KBM-7 (cell line): ENCODE measurements around the gene TEX11.
"Not testable (repeated sequence)": the region's sequence is repeated elsewhere in the genome, so short reads cannot be mapped to it uniquely, and the experiment has no call there.

Experiments used
- DNase-seq: peaks from one replicate; pipeline ENCODE4 v3.0.0-alpha.2; 2015
- in situ Hi-C: fragments of 300-500 bp; cut with MboI; formaldehyde crosslinking; loops from 2 replicates; pipeline ENCODE4 v1.14.3; 2020; ENCODE audit warnings: low sequenced_read_pairs, low pct_unique_long_range_greater_than_20kb, mixed read lengths

TEX11 gene

DNA sequence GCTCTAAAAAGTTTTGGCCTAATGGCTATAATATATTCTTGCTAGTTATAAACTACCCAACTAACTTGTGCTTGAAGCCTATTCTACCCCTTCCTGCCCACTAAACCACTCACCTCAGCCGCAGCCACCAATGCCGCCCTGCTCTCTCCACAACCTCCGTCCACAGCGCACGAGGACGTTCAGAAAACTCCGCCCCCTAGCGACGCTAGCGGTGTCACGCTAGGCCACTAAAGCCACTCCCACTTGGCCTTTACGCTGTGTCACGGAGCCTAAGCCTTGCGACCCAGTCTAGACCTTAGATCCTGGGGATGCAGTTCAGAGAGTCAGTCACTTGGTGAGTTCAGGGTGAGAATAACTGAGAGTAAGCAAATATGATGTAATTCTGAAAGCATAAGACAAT is at the start of gene TEX11:
TEX11 (minus strand) TSS at position 171 of the 400 bp plus-strand sequence. CDS start 922 bp downstream, outside the sequence.
- in situ Hi-C loops = no loop called here
- DNase-seq = no peak

DNA sequence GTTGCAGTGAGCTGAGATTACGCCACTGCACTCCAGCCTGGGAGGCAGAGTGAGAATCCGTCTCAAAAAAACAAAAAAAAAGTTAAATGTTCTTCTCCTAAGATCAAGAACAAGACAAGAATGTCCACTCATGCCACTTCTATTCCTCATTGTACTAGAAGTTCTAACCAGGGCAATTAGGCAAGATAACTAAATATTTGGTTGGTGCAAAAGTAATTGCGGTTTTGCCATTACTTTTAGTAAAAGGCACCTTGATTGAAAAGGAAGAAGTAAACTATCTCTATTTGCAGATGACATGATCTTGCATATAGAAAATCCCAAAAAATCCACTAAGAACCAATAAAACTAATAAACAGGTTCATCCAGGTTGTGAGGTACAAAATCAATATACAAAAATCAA is 46.4 kb upstream of the TEX11 start:
- DNase-seq = no peak

DNA sequence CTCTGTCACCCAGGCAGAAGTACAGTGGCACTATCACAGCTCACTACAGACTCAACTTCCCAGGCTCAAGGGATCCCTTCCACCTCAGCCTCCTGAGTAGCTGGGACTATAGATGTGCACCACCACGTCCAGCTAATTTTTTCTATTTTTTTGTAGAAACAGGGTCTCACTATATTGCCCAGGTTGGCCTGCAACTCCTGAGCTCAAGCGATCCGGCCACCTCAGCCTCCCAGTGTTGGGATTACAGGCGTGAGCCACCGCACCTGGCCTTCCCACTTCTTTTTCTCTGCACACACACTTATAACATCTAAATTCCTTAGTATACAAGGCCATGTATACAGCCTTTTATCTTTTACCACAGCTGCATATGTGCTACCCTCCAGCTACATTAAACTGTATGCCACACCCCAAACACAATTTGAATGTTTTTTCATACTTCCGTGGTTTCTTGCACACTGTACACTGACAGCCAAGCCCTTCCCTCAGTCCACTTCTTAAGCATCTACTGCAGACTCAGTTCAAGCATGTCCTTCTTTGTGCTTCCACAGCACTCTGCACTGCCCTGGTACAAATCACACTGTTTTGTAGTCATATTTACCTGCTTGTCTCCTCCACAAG is 15.9 kb upstream of the TEX11 start:
- no peak for DNase-seq
- in situ Hi-C loops = no loop called here

More for the DNA sequence above, 46.4 kb upstream of the TEX11 start:
- in situ Hi-C loops = loop anchor here (25.0 kb wide), 1 partner anchor 193 kb away; no protein-coding TSS in a partner anchor

DNA sequence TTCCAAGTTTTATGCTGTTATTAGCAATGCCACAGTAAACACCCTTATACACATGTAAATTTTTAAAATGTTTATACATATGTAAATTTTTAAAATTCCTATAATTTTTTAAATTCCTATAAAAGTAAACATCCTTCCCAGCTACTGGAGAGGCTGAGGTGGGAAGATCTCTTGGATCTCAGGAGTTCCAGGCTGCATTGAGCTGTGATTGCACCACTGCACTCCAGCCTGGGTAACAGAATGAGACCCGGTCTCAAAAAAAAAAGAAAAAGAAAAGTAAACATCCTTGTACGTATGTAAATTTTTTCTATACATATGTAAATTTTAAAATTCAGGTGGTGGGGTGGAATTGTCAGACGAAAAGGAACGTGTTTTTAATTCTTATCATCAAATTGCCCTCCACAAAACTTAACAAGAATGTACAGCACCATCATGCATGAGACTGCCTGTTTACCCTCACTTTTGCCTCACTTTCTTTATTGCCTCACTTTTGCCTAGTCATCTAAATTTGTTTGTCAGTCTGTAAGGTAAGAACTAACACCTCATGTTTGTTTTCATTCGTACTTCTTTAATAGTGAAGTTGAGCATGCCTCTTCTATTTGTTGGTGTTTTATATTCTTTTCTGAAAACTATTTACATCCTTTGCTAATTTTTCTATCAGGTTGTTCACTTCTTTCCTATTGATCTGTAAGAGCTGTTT is 14.4 kb upstream of the TEX11 start:
- in situ Hi-C loops = no loop called here
- DNase-seq = no peak

DNA sequence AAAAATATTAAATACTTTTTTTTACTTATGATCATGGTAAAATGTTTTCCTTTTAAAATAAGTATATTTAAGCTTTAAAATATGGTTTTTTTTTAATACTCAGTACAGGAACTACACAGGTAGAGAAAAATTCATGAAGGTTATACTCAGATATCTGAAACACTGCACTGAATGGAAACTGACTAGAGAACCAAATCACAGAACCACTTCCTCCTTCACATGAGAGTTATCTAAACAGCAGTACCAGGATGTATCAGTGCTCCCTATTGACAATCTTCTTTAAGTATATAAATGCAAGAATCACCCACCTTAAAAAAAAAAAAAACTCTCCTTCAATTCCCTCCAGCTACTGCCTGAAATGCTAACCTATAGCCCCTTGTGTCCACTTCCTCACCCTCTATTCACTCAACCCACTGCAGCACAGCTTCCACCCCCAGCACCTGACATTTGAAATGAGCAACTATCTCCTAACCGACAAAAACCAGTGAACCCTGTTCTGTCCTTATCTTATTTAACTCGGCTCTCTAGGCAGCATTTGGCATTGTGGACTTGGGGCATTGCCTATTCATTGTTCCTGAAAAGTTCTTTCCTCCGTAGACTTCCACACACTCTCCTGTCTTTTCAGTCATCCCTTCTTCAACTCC is 13.3 kb upstream of the TEX11 start:
- DNase-seq = no peak
- in situ Hi-C loops = no loop called here

DNA sequence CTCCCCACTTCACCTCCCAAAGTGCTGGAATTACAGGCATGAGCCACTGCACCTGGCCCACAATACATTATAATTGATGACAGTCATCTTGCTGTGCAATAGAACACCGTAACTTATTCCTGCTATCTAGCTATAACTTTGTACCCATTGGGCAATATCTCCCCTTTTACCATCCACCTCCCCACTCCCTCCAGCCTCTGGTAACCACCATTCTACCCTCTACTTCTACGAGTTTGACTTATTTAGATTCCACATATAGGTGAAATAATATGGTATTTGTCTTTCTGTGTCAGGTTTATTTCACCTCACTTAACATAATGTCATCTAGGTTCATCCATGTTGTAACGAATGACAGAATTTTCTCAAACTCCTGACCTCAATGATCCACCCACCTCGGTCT is 8.2 kb upstream of the TEX11 start:
- in situ Hi-C loops = no loop called here
- peak; percentile 54 for DNase-seq

DNA sequence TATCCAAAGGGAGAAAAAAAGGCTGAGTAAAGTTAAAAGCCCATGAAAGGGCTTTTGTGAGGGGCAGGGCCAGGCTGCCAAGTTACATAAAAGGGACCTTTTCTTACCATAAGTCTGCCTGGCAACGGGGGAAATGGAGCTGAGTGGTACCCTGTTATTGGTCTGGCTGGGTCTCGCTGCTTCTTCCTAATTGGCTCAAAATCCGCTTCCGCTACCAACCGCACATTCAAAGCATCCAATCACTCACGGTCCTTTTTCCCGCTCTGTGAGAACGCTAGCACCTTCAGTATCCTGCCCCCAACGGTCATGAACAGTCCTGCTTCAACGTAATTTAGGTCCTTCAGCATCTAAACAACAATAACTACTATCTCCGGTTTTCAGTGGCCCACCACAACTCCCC is 611 bp downstream of the TEX11 start:
- no peak for DNase-seq
- in situ Hi-C loops = no loop called here

DNA sequence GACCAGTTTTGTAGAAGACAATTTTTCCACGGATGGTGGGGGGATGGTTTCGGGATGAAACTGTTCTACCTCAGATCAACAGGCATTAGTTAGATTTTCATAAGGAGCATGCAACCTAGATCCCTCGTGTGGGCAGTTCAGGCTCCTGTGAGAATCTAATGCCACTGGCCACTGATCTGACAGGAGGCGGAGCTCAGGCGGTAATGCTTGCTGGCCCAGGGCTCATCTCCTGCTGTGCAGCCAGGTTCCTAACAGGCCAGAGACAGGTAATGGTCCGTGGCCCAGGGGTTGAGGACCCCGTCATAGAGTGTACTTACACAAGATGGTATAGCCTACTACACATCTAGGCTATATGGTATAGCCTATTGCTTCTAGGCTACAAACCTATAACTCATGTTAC is 7.0 kb downstream of the TEX11 start:
- DNase-seq = no peak
- in situ Hi-C loops = no loop called here

DNA sequence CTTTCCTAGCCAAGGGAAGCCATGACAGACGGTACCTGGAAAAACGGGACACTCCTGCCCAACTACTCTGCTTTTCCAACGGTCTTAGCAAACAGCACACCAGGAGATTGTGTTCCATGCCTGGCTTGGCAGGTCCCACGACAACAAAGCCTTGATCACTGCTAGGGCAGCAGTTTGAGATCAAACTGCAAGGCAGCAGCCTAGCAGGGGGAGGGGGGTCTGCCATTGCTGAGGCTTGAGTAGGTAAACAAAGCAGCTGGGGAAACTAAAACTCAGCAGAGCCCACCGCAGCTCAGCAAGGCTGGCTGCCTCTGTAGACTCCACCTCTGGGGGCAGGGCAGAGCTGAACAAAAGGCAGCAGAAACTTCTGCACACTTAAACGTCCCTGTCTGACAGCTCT is 18.1 kb downstream of the TEX11 start:
- DNase-seq, in situ Hi-C loops: not testable (repeated sequence)

DNA sequence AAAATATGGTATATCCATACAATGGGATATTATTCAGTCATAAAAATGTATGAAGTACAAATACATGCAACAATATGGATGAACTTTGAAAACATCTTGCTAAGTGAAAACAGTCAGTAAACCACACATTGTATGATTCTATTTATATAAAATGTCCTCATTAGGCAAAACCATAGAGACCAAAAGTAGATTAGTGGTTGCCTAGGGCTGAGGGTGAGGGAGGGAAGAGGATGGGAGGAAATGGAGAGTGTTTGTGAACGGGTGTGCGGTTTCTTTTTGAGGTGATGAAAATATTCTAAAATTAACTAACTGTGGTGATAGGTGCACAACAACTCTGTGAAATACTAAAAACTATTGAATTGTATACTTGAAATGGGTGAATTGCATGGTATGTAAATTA is 29.6 kb downstream of the TEX11 start:
- peak; percentile 2 for DNase-seq
- in situ Hi-C loops = no loop called here

DNA sequence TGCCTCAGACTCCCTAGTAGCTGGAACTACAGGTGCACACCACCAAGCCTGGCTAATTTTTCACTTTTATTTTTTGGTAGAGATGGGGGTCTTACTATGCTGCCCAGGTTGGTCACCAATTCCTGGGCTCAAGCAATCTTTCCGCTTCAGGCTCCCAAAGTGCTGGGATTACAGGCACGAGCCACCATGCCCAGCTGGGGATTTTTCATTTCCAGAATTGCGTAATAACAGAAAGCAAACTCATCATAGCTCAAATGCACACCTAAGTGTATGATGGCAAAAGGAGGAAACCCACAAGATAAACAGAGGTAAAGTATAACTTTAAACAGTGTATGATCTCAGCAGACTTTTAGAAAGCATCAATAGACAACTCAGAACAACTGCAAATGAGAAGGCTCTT is 56.2 kb downstream of the TEX11 start:
- DNase-seq = no peak
- in situ Hi-C loops = no loop called here

DNA sequence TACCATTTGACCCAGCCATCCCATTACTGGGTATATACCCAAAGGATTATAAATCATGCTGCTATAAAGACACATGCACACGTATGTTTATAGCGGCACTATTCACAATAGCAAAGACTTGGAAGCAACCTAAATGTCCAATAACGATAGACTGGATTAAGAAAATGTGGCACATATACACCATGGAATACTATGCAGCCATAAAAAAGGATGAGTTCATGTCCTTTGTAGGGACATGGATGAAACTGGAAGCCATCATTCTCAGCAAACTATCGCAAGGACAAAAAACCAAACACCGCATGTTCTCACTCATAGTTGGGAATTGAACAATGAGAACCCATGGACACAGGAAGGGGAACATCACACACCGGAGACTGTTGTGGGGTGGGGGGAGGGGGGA is 64.4 kb downstream of the TEX11 start:
- DNase-seq, in situ Hi-C loops: not testable (repeated sequence)

DNA sequence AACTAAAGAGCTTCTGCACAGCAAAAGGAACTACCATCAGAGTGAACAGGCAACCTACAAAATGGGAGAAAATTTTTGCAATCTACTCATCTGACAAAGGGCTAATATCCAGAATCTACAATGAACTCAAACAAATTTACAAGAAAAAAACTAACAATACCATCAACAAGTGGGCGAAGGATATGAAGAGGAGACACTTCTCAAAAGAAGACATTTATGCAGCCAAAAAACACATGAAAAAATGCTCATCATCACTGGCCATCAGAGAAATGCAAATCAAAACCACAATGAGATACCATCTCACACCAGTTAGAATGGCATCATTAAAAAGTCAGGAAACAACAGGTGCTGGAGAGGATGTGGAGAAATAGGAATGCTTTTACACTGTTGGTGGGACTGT is 64.9 kb downstream of the TEX11 start:
- DNase-seq, in situ Hi-C loops: not testable (repeated sequence)

DNA sequence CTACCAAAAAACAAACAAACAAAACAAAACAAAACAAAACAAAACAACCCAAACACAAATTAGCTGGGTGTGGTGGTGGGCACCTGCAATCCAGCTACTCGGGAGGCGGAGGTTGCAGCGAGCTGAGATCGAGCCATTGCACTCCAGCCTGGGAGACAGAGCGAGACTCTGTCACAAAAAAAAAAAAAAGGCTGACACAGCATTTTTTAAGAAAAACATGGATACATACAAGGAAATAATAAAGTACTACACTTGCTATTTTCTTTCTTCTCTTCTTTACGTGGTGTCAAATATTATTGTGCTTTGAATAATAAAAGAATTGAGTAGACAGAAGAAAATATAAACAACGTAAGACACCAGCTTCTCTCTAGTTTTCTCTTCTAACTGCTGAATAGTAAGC is 73.9 kb downstream of the TEX11 start:
- in situ Hi-C loops = no loop called here
- DNase-seq = no peak

DNA sequence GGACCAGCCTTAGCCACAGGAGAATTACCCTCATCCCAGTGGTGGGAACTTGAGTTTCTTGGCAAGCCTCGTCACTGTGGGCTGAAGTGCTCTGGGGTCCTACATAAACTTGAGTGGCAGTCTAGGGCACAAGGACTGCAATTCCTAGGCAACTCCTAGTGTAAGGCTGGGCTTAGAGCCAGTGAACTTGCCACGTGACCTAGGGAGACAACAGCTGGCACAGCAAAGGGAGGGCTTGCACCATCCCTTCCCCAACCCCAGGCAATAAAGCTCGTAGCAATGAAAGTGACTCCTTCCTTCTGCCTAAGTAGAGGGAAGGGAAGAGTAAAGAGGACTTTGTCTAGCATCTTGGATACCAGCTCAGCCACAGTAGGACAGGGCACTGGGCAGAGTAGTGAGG is 81.8 kb downstream of the TEX11 start:
- DNase-seq = no peak
- in situ Hi-C loops = no loop called here

DNA sequence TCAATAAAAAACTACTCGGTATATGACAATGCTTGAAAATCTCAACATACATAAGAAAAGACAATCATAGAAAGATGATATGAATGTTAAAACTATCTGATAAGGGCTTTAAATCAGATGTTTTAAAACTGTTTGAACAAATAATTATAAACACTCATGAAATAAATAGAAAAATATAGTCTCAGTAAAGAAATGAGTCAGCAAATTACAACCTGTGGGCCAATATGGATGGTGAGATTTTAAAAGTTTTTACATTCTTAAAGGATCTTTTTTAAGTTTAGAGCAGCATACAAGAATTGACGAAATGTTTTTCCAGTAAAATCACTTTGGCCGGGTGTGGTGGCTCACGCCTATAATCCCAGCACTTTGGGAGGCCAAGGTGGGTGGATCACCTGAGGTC is 83.1 kb downstream of the TEX11 start:
- in situ Hi-C loops = no loop called here
- DNase-seq = no peak

DNA sequence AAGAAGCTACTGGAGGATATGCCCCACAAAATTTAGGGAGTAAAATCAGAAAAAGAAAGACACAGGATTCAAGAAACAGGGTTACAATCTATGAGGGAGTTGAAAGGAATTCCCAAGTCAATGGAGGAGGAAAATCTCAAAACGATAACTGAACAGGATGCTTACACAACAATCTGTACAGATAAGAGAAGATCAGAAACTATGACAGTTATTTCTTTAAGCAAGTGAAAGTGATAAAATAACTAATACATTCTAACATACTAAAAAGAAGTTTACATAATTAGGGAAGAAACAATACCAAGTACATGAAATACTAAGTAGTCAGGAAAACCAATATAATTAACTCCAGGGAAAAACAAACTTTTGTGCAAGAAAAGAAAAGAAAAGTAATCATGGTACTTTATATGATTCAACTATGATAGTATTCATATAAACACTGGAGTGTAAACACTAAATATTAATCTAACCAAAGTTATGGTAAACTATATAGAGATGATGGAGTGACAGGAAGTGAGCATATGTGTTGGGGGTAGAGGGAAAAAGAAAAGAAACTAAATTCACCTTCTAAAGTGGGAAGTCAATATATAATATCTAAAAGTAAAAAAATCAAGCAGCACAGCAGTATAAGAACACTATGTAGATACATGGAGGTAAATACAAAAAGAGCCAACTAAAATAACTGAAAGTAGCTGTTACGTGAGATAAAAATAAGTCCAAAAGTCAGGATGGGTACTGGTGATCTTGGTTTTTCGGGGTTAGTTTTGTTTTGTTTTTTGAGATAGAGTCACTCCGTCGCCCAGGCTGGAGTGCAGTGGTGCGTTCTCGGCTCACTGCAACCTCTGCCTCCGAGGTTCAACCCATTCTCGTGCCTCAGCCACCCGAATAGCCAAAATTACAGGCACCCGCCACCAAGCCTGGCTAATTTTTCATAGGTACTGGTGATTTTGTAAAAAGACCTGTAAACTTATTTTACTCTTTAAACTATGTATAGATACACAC is 99.3 kb downstream of the TEX11 start:
- in situ Hi-C loops = no loop called here
- no peak for DNase-seq

DNA sequence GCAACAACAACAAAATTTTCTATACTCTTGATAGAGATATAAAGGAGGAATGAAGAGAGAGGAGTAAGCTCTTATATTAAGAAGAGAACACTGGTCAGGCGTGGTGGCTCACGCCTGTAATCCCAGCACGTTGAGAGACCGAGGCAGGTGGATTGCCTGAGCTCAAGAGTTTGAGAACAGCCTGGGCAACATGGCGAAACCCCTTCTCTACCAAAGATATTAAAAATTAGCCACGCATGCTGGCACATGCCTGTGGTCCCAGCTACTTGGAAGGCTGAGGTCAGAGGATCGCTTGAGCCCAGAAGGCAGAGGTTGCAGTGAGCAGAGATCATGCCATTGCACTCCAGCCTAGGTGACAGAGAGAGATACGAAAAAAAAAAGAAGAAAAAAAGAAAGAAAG is 102.4 kb downstream of the TEX11 start:
- in situ Hi-C loops = no loop called here
- DNase-seq = no peak

DNA sequence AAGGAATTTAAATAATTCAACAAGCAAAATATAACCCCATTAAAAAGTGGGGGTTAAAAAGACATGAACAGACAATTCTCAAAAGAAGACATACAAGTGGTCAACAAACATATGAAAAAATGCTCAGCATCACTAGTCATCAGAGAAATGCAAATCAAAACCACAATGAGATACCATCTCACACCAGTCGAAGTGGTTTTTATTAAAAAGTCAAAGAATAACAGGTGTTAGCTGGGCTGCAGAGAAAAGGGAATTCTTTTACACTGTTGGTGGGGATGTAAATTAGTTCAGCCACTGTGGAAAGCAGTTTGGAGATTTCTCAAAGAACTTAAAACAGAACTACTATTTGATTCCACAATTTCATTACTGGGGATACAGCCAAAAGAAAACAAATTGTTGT is 111.8 kb downstream of the TEX11 start:
- in situ Hi-C loops, DNase-seq: not testable (repeated sequence)
